Liver (tissue), 3 donors: ENCODE results near the gene UBE2F.

Experiments used
- GABPA ChIP-seq, 2 donors: IDR thresholded peaks in 1 of 2; conservative IDR thresholded peaks in 1 of 2; 2 replicates each; pipeline ENCODE4 v1.6.1; 2016; ENCODE audit warnings: antibody characterized with exemption in 2 of 2, mild to moderate bottlenecking in 1 of 2, moderate library complexity in 1 of 2
- JUND ChIP-seq, 2 donors: IDR thresholded peaks; 2 replicates each; pipeline ENCODE4 v1.6.1; 2016; ENCODE audit warnings: antibody characterized with exemption in 2 of 2
- SP1 ChIP-seq: IDR thresholded peaks from 2 replicates; pipeline ENCODE4 v1.6.1; 2018; ENCODE audit warnings: antibody characterized with exemption, mild to moderate bottlenecking
- YY1 ChIP-seq: IDR thresholded peaks from 2 replicates; pipeline ENCODE4 v1.6.1; 2016; ENCODE audit warnings: antibody characterized with exemption, mild to moderate bottlenecking
- TF ChIP-seq, protein P1 (sequence below): fragments of 150-350 bp; IDR thresholded peaks from 2 replicates; pipeline ENCODE4 v1.5.1; 2017; ENCODE audit warnings: improper control_type of control experiment, low read depth, low read length; ENCODE audit not compliant: missing input control
- TF ChIP-seq, protein P2 (sequence below): IDR thresholded peaks from 2 replicates; pipeline ENCODE4 v1.6.1; 2016; ENCODE audit warnings: antibody characterized with exemption
- TF ChIP-seq, protein P3 (sequence below): IDR thresholded peaks from 2 replicates; pipeline ENCODE4 v1.6.1; 2016; ENCODE audit warnings: antibody characterized with exemption, mild to moderate bottlenecking
- donor health status: healthy.
- donor health status: healthy.

DNA sequence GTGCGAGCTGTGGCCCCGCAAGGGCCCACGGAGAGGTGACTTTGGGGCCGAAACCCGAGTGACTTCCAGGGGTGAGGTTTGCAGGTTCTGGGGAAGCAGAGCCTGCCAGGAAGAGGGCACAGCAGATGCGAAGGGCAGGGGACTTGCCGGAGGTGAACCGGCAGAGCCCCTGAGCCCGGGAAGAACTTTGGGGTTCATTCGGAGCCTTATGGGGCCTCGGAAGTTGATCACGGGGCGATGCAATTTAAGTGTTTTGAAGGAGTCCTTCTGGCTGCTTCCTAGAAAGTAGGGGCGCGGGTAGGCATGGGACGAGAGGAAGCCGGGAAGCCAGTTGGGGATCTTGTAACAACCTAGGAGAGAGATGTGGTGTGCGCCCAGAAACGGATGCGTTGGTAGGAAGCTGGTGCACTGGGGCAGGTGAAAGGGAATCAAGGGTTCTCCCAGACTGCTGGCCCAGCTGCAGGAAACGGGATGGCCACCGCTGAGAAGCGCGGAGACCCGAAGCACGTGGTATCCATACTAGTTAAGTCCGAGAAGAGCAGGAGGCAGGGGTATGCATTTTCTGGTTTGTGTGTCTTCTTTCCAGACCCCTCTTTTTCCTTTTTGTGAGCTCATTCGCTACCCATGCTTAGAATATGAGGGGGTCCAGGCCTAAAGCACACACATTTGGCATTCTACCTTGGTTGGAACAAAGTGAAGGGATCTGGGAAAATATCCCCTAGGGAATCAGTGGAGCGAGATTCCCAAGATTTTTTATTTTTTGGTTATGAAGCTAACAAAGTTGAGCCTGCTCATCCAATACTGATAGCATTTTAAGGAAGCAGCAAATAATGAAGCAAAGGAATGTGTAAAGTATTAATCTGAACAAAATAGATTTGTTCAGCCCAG lies 94.7 kb downstream of the UBE2F start:
- TF ChIP-seq, protein P1, sequence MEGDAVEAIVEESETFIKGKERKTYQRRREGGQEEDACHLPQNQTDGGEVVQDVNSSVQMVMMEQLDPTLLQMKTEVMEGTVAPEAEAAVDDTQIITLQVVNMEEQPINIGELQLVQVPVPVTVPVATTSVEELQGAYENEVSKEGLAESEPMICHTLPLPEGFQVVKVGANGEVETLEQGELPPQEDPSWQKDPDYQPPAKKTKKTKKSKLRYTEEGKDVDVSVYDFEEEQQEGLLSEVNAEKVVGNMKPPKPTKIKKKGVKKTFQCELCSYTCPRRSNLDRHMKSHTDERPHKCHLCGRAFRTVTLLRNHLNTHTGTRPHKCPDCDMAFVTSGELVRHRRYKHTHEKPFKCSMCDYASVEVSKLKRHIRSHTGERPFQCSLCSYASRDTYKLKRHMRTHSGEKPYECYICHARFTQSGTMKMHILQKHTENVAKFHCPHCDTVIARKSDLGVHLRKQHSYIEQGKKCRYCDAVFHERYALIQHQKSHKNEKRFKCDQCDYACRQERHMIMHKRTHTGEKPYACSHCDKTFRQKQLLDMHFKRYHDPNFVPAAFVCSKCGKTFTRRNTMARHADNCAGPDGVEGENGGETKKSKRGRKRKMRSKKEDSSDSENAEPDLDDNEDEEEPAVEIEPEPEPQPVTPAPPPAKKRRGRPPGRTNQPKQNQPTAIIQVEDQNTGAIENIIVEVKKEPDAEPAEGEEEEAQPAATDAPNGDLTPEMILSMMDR, result peak; percentile 3
- TF ChIP-seq, protein P2, sequence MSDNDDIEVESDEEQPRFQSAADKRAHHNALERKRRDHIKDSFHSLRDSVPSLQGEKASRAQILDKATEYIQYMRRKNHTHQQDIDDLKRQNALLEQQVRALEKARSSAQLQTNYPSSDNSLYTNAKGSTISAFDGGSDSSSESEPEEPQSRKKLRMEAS, result peak; percentile 28
- TF ChIP-seq, protein P3, sequence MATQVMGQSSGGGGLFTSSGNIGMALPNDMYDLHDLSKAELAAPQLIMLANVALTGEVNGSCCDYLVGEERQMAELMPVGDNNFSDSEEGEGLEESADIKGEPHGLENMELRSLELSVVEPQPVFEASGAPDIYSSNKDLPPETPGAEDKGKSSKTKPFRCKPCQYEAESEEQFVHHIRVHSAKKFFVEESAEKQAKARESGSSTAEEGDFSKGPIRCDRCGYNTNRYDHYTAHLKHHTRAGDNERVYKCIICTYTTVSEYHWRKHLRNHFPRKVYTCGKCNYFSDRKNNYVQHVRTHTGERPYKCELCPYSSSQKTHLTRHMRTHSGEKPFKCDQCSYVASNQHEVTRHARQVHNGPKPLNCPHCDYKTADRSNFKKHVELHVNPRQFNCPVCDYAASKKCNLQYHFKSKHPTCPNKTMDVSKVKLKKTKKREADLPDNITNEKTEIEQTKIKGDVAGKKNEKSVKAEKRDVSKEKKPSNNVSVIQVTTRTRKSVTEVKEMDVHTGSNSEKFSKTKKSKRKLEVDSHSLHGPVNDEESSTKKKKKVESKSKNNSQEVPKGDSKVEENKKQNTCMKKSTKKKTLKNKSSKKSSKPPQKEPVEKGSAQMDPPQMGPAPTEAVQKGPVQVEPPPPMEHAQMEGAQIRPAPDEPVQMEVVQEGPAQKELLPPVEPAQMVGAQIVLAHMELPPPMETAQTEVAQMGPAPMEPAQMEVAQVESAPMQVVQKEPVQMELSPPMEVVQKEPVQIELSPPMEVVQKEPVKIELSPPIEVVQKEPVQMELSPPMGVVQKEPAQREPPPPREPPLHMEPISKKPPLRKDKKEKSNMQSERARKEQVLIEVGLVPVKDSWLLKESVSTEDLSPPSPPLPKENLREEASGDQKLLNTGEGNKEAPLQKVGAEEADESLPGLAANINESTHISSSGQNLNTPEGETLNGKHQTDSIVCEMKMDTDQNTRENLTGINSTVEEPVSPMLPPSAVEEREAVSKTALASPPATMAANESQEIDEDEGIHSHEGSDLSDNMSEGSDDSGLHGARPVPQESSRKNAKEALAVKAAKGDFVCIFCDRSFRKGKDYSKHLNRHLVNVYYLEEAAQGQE, result no peak
- TF ChIP-seq JUND (IDR thresholded peaks at IDR 0.05) (no peak), GABPA (IDR thresholded peaks at IDR 0.05 in 1 of 2, conservative IDR thresholded peaks at IDR 0.05 in 1 of 2) (no peak), YY1 (peak; percentile 18), SP1 (no peak)
